Esophagus muscularis mucosa (tissue), 4 donors: ENCODE results near the gene MKS1. TPM values are rescaled to one million over a fixed set of nuclear protein-coding genes. Genes with fewer than 3 reads are reported as not detected.

ENCODE experiments used
- DNase-seq: peaks from one replicate; pipeline ENCODE4 v3.0.0-alpha.2; 2017; ENCODE audit errors: extremely low spot score
- H3K27ac ChIP-seq, 4 donors: fragments of 200-600 bp; sonication (generic); replicated peaks in 1 of 4; 1 replicate in 3 of 4; 2 replicates in 1 of 4; pipeline ENCODE4 v1.5.1; 2016 to 2019; ENCODE audit warnings: mild to moderate bottlenecking in 1 of 4
- H3K27me3 ChIP-seq, 4 donors: fragments of 200-600 bp; sonication (generic); one replicate each; pipeline versions ENCODE4 v1.5.1 to v1.6.0; 2016 to 2019
- H3K36me3 ChIP-seq, 4 donors: fragments of 200-600 bp; sonication (generic); one replicate each; pipeline ENCODE4 v1.5.1; 2016 to 2019
- H3K4me1 ChIP-seq, 4 donors: fragments of 200-600 bp; sonication (generic); one replicate each; pipeline ENCODE4 v1.5.1; 2016 to 2019
- H3K4me3 ChIP-seq, 4 donors: fragments of 200-600 bp; sonication (generic); 1 replicate in 2 of 4; 2 replicates in 2 of 4; pipeline ENCODE4 v1.5.1; 2016 to 2019; ENCODE audit warnings: mild to moderate bottlenecking in 4 of 4, moderate library complexity in 1 of 4
- H3K9me3 ChIP-seq, 4 donors: fragments of 200-600 bp; sonication (generic); 1 replicate in 3 of 4; 2 replicates in 1 of 4; pipeline ENCODE4 v1.5.1; 2016 to 2019
- EP300 ChIP-seq: sonication (generic); formaldehyde crosslinking; IDR thresholded peaks from one replicate; pipeline ENCODE4 v1.6.1; 2017; ENCODE audit warnings: antibody characterized with exemption
- POLR2A ChIP-seq: fragments of 450-650 bp; IDR thresholded peaks from one replicate; pipeline ENCODE4 v1.6.1; 2017; ENCODE audit warnings: antibody characterized with exemption, moderate library complexity, mild to moderate bottlenecking, low read depth
- POLR2AphosphoS5 ChIP-seq, 2 donors: sonication (generic); formaldehyde crosslinking; IDR thresholded peaks; one replicate each; pipeline ENCODE4 v1.6.1; 2017; ENCODE audit warnings: antibody characterized with exemption in 2 of 2
- WGBS: methylation state at CpG from one replicate; pipeline ENCODE4 v1.1.5; 2018; 5-methylcytosine and 5-hydroxymethylcytosine counted together
- intact Hi-C: fragments of 100-400 bp; cut with DNase I; formaldehyde crosslinking; loops from one replicate; pipeline ENCODE4 v1.15.1; 2023
- total RNA-seq, 4 donors: library from RNA; depleted of rRNA; stranded (reverse); fragments of >200 nt; gene quantifications; one replicate each; pipeline versions ENCODE4 v1.1.0 to v1.2.1, GENCODE V29; 2016
- TF ChIP-seq, protein P1 (sequence below), 3 experiments: fragments of 200-600 bp in 2 of 3; fragments of 450-650 bp in 1 of 3; sonication (generic) in 2 of 3; IDR thresholded peaks; one replicate each; pipeline ENCODE4 v1.5.1; 2017 to 2019; ENCODE audit warnings: antibody characterized with exemption in 3 of 3, mild to moderate bottlenecking in 2 of 3, moderate library complexity in 1 of 3

MKS1 gene
- total RNA-seq, 4 donors from 2014 or later, result 6.2 to 12.5 (median 6.9) TPM

DNA sequence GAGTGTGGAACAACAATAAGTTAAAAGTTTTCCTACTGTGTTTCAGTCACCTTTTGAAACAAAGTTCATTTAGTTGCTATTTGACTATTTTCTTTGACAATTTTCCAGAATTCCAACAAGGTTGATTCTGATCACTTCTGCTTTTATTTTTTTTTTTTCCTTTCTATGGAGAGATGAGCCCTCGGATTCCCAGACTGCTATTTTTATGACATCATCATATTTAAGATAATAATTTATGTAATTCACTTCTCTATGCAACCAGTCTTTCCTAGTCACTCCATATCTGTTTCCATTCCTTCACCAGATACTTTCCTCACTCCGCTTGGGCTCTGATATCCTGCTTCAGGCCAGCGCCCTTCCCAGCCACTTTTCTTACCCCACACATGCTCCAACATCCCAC is 44.2 kb downstream of the MKS1 start:
- WGBS, result 61% methylated on average over 3 of the region's 3 CpGs
- intact Hi-C loops, result no loop called here

DNA sequence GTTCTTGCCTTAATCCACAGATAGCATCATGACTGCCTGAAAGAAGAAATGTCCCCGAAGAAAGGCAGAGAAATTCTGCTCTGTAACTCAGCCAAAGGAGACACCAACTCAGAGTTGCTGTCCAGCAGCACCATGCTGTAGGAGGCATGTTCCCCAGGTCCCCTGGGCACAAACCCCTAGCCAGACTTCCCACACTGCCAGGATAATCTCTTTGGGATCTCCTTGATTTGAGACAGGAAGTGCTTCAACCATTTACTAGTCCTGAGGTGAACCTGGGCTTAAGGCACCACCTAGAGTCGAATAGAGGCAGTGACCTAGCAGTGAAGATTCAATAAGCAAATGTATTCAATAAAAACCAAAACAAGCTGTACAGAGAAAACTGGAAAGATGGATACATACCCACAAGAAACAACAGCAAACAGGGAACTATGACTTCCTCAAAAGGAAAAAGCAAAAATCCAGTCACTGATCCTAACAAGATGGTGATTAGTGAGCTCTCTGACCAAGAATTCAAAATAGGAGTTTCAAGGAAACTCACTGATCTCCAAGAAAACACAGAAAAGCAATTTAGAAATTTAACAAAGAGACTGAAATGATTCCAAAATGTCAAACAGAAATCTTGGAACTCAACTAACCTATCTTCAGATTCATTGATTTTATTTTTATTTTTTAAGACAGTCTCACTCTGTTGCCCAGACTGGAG is 46.5 kb downstream of the MKS1 start:
- Histone ChIP-seq H3K27me3 (peaks cover 0 to 40% (median 0%) of the 10 kb centered on the region in 4 donors), H3K36me3 (no peaks in the 10 kb centered on the region), H3K4me3 (no peak overlapping the region), H3K4me1 (no peaks in the 10 kb centered on the region), H3K9me3 (no peaks in the 10 kb centered on the region), H3K27ac (no peak overlapping the region)
- no peak for DNase-seq
- intact Hi-C loops, result no loop called here
- TF ChIP-seq POLR2A, result no peak
- TF ChIP-seq, protein P1, sequence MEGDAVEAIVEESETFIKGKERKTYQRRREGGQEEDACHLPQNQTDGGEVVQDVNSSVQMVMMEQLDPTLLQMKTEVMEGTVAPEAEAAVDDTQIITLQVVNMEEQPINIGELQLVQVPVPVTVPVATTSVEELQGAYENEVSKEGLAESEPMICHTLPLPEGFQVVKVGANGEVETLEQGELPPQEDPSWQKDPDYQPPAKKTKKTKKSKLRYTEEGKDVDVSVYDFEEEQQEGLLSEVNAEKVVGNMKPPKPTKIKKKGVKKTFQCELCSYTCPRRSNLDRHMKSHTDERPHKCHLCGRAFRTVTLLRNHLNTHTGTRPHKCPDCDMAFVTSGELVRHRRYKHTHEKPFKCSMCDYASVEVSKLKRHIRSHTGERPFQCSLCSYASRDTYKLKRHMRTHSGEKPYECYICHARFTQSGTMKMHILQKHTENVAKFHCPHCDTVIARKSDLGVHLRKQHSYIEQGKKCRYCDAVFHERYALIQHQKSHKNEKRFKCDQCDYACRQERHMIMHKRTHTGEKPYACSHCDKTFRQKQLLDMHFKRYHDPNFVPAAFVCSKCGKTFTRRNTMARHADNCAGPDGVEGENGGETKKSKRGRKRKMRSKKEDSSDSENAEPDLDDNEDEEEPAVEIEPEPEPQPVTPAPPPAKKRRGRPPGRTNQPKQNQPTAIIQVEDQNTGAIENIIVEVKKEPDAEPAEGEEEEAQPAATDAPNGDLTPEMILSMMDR (IDR thresholded peaks at IDR 0.05), result peak in 1 of 3 experiments; percentile 29
- TF ChIP-seq EP300, result no peak
- no peak for TF ChIP-seq POLR2AphosphoS5 (IDR thresholded peaks at IDR 0.05)
- WGBS, result 12% methylated on average over 2 of the region's 2 CpGs

More for the DNA sequence above, 44.2 kb downstream of the MKS1 start:
- Histone ChIP-seq H3K9me3 (no peaks in the 10 kb centered on the region), H3K27ac (no peak overlapping the region), H3K4me3 (no peak overlapping the region), H3K27me3 (peaks cover 0 to 30% (median 0%) of the 10 kb centered on the region in 4 donors), H3K4me1 (no peaks in the 10 kb centered on the region), H3K36me3 (no peaks in the 10 kb centered on the region)
- no peak for DNase-seq
- TF ChIP-seq EP300, result no peak
- TF ChIP-seq, protein P1 (IDR thresholded peaks at IDR 0.05), result no peak
- TF ChIP-seq POLR2A, result no peak
- TF ChIP-seq POLR2AphosphoS5 (IDR thresholded peaks at IDR 0.05), result no peak

DNA sequence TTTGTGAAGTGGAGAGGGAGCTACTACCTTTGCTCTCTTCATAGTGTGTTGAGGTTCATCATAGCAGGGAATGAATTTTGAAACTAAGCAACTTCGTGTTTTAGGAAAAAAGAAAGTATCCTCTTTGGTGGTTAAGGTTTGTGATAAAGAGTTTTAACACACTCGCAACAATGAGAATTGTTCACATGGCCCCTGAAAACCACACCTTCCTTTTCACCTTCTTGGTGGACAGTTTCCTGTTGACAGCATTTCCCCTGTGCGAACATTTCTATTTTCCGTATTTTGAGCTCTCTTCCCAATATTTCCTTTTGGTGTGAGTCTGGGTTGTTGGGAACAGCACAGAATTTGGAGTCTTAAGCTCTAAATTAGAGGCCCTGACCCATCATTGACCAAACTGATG is 48.4 kb downstream of the MKS1 start:
- Histone ChIP-seq H3K9me3 (no peaks in the 10 kb centered on the region), H3K4me3 (no peak overlapping the region), H3K36me3 (no peaks in the 10 kb centered on the region), H3K4me1 (no peaks in the 10 kb centered on the region), H3K27me3 (peaks cover 0 to 36% (median 0%) of the 10 kb centered on the region in 4 donors), H3K27ac (no peak overlapping the region)
- peak; percentile 19 for DNase-seq
- TF ChIP-seq POLR2AphosphoS5 (IDR thresholded peaks at IDR 0.05), result no peak
- no peak for TF ChIP-seq EP300
- TF ChIP-seq, protein P1 (IDR thresholded peaks at IDR 0.05), result no peak
- no peak for TF ChIP-seq POLR2A
- 50% methylated on average over 4 of the region's 4 CpGs for WGBS
- intact Hi-C loops, result no loop called here

DNA sequence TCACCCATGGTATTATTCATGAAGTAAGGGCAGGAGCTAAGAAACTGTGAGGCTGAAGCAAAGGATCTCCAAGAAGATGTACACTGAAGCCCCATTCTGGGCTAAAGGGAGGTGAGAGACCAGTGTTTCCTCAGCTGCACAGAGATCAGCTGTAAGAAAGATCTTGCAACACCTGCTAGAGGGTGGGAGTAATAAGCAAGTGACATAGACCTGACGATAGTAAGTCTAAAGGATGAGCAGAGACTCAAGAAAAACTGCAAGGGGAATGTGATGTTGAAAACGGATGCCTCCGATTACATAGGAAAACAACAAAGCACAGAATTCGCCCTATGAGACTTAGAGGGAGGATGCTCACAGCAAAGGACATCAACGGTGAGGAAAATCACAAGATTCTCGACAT is 52.4 kb downstream of the MKS1 start, which contains the start of gene OR4D2:
Gene OR4D2, plus strand, starts transcription at position 301 of the 400 bp plus-strand sequence. CDS start 2,674 bp downstream, outside the sequence.
- Histone ChIP-seq H3K36me3 (no peaks in the 10 kb centered on the region), H3K27me3 (peaks cover 0 to 36% (median 0%) of the 10 kb centered on the region in 4 donors), H3K27ac (no peak within 1 kb of the TSS), H3K4me1 (no peaks in the 10 kb centered on the region), H3K4me3 (no peak within 1 kb of the TSS), H3K9me3 (no peaks in the 10 kb centered on the region)
- no peak for DNase-seq
- intact Hi-C loops, result no loop called here
- TF ChIP-seq POLR2A (no peak), EP300 (no peak), POLR2AphosphoS5 (IDR thresholded peaks at IDR 0.05) (no peak)
- TF ChIP-seq, protein P1 (IDR thresholded peaks at IDR 0.05), result no peak
- WGBS, result 62% methylated on average over 6 of the region's 6 CpGs
